ENCODE data around the gene PRND. TPM values are rescaled to one million over a fixed set of nuclear protein-coding genes. Genes with fewer than 3 reads are reported as not detected.
"Not testable (repeated sequence)": the region's sequence is repeated elsewhere in the genome, so short reads cannot be mapped to it uniquely, and the experiment has no call there.

Gene PRND
- total RNA-seq, 2 experiments from 2014 or later: not detected

DNA sequence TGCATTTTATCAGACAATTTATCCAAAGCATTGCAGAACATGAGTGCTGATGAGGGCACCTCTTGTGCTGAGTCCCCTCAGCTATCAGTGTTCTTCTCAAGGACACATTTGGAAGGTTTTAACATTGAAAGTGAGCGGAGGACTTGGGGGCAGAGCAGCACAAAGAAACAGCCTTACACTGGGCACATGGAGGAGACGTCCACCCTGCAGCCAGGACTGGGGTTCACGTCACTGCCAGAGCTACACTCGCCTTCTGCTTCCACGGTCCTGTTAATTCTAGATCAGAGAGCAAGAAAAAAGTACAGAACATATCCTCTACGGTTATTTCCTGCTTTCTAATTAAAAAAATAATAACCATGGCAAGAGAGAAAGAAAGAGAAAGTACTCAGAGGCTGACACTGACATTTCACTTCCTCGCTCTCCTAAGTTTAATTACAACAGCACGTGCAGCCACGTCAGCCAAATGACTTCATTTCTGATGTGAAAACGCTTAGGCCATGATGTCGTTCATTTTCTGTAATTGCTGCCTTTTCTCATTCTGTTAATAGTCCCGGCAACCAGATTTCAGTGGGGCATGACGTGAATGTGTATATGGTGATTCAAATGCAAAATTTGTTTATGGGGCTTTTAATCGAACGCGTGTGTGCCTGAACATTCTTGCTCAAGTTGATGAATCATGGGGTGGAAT is 5.1 kb downstream of the PRND start:
- DNase-seq: peak; percentile 63
- no peaks in the 10 kb centered on the region for H3K36me3 Mint-ChIP-seq (ENCODE audit: low read depth)
- no peaks in the 10 kb centered on the region for H3K9me3 Mint-ChIP-seq
- no peaks in the 10 kb centered on the region for H3K27me3 Mint-ChIP-seq
- H3K4me1 Mint-ChIP-seq: peaks cover 15% of the 10 kb centered on the region
- H3K27ac Mint-ChIP-seq: peak overlapping the region; percentile 73
- H3K4me3 Mint-ChIP-seq: peak overlapping the region; percentile 45
- CTCF ChIA-PET: no interaction called here
- POLR2A ChIA-PET: no interaction called here

DNA sequence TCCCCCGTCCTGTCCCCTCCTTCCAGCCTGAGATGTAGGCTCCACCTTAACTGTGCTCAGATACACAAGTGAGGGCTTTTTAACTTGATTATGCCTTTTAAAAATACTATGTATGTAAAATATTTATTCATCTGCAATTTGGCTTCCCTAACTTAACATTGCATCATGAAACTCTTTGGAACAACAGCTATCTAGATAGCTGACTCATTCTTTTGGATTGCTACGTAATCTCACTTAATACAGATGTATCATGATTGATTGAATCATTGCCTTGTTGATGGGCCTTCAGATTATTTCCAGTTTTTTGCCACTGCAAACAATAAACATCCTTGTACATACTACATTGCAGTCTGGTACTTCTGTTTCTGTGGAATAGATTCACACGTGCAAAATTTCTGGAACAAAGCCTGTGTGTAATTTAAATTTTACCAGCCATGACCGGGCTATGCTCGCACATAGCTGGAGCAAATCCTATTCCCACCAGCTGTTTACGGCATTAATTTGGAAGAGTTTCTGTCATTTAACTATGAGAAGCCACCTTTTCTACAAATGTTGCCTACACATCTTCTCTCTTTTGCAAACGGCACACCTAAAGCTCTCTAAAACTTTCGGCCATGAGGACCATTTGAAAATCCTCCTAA is 6.5 kb downstream of the PRND start:
- Mint-ChIP-seq H3K27me3 (peaks cover 6% of the 10 kb centered on the region), H3K4me1 (peaks cover 15% of the 10 kb centered on the region), H3K4me3 (no peak overlapping the region), H3K9me3 (no peaks in the 10 kb centered on the region), H3K27ac (no peak overlapping the region), H3K36me3 (ENCODE audit: low read depth) (no peaks in the 10 kb centered on the region)
- CTCF ChIA-PET: interaction anchor here (0.7 kb wide), 1 partner anchor 34 kb away, joined by 3 read pairs; no protein-coding TSS in a partner anchor
- DNase-seq: no peak
- POLR2A ChIA-PET: no interaction called here

DNA sequence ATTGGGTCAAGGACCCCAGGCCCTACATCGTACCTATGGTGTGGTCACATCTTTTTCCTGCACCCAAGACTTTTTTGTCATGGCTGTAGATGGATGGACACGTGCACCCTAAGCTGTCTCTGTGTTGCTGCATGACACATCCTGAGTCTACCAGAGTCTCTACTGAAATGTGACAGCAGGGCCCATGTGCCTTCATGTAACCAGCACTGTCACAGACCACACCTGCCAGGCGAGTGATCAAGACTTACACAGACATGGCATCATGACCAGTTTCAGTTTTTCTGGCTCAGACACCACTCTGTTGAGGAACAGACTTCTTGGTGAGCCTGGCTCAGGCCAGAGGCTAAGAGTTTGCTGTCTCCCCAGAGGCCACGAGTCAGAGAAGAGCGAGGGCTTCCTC is 7.6 kb downstream of the PRND start:
- H3K4me1 Mint-ChIP-seq: peaks cover 15% of the 10 kb centered on the region
- no peak overlapping the region for H3K4me3 Mint-ChIP-seq
- H3K9me3 Mint-ChIP-seq: no peaks in the 10 kb centered on the region
- no peaks in the 10 kb centered on the region for H3K36me3 Mint-ChIP-seq (ENCODE audit: low read depth)
- H3K27ac Mint-ChIP-seq: peak overlapping the region; percentile 15
- DNase-seq: no peak
- ChIA-PET POLR2A (no interaction called here), CTCF (no interaction called here)
- peaks cover 13% of the 10 kb centered on the region for H3K27me3 Mint-ChIP-seq

DNA sequence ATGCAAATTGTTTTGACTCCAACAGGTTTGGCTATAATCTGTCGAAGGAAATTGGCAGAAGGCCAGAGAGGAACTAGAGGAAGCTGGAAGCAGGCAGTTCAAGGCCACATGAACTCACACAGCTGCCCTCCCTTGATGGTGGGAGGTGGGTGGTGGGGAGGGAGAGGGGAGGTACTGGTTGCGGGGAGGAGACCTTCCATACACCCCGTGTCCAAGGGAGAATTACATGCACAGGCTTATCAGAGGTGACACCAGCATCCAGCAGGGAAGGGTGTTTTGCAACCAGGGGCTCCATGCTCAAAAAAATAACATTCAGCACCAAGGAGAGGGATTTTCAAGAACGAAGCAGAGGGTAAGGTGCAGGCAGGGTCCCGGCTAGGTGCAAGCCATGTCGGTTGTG is 9.1 kb downstream of the PRND start:
- DNase-seq: no peak
- no peak overlapping the region for H3K27ac Mint-ChIP-seq
- POLR2A ChIA-PET: no interaction called here
- peaks cover 14% of the 10 kb centered on the region for H3K27me3 Mint-ChIP-seq
- CTCF ChIA-PET: interaction anchor here (1.6 kb wide), 1 partner anchor 11 kb away, joined by 4 read pairs; no protein-coding TSS in a partner anchor
- H3K36me3 Mint-ChIP-seq (ENCODE audit: low read depth): no peaks in the 10 kb centered on the region
- H3K9me3 Mint-ChIP-seq: no peaks in the 10 kb centered on the region
- no peak overlapping the region for H3K4me3 Mint-ChIP-seq
- H3K4me1 Mint-ChIP-seq: peaks cover 15% of the 10 kb centered on the region

DNA sequence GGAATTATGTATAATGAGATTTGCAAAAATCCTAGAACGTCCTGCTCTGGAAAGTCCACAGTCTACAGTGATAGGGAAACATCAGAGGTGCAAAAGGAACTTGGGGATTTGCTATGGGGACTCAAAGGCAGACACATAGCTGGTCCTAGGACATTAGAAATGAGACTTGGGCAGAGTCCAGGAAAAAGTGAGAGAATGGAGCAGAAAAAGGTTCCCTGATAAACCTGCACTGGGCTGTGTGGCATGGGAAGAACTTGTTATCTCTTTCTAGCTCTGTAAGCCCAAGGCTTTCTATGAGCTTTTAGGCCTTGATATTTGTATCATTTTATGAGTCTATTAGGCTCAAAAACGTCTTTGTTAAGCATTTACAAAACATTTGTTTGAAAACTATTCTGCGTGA is 15.2 kb downstream of the PRND start:
- Mint-ChIP-seq H3K4me1 (no peaks in the 10 kb centered on the region), H3K4me3 (no peak overlapping the region), H3K36me3 (ENCODE audit: low read depth) (no peaks in the 10 kb centered on the region), H3K27ac (no peak overlapping the region), H3K9me3 (no peaks in the 10 kb centered on the region), H3K27me3 (peaks cover 20% of the 10 kb centered on the region)
- CTCF ChIA-PET: interaction anchor here (0.8 to 1.7 kb wide), 2 partner anchors 17 to 219 kb away, joined by 4 to 5 read pairs; no protein-coding TSS in a partner anchor
- POLR2A ChIA-PET: no interaction called here
- no peak for DNase-seq

DNA sequence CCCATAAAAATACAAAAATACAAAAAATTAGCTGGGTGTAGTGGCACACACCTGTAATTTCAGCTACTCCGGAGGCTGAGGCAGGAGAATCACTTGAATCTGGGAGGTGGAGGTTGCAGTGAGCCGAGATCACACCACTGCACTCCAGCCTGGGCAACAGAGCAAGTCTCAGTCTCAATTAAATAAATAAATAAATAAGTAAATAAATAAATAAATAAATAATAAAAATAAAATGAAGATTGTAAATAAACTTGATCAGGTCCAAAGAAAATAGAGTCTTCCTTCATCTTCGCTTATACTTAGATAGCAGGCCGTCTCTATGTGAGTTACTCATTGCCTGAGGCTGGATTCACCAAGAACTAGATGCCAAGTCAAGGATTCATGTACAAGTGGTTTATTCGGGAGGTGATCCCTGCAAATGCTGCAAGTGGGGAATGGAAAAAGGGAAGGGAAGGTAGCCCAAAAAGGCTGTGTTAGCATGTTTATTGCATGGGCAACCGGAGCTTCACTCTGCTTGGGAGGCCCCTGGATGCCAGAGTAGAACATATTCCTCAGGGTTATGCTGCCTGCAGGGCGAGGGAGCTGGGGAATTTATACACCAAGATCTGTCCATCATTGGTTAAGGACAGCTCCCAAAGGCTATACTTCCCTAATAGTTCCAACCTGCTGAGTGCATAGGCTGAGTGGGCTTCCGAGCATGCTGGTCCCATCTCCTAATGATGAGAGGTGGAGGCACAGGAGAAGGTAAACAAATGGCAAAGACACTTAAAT is 16.3 kb downstream of the PRND start:
- no peak overlapping the region for H3K27ac Mint-ChIP-seq
- no peaks in the 10 kb centered on the region for H3K36me3 Mint-ChIP-seq (ENCODE audit: low read depth)
- H3K9me3 Mint-ChIP-seq: no peaks in the 10 kb centered on the region
- CTCF ChIA-PET: interaction anchor here (0.6 to 1.7 kb wide), 5 partner anchors 13 to 396 kb away, joined by 3 to 4 read pairs (median 4); no protein-coding TSS in a partner anchor
- peaks cover 13% of the 10 kb centered on the region for H3K27me3 Mint-ChIP-seq
- H3K4me3 Mint-ChIP-seq: no peak overlapping the region
- no peaks in the 10 kb centered on the region for H3K4me1 Mint-ChIP-seq
- no peak for DNase-seq
- POLR2A ChIA-PET: no interaction called here

DNA sequence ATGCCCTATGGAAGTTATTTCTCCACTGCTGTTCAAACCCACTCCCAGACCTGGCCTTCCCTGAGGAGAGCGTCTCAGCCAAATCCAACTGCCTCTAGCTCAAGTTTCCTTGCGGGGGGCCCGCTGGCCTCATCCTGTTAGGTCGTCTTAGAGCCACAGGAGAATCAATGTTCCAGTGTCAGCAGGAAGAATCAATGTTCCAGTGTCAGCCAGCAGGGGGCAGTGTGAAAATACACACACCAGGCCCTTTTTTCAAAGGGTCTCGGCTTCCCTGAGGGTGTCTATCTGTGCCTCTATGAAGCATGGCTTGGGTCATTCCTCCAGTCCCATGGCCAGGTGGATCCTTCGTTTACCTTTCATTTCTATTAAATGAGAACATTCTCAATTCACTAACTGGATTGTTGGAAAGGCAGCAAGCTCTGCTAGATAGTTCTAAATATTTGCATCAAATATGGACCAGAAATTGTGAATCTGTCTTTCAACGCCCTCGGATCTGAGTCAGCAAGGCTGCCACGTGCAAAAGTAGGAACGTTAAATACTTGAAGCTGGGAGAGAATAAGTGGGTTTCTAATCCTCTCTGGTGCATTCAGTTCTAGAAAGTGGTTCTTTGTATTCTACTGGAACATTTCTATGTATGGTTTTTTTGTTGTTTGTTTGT is 19.2 kb downstream of the PRND start:
- Mint-ChIP-seq H3K36me3 (ENCODE audit: low read depth) (no peaks in the 10 kb centered on the region), H3K9me3 (no peaks in the 10 kb centered on the region), H3K4me1 (no peaks in the 10 kb centered on the region), H3K27me3 (peaks cover 16% of the 10 kb centered on the region), H3K4me3 (no peak overlapping the region), H3K27ac (no peak overlapping the region)
- peak; percentile 73 for DNase-seq
- ChIA-PET CTCF (interaction anchor here (0.6 to 1.6 kb wide), 11 partner anchors 9 to 245 kb away, joined by 3 to 6 read pairs (median 4); partner anchors contain the start of gene PRND), POLR2A (no interaction called here)

DNA sequence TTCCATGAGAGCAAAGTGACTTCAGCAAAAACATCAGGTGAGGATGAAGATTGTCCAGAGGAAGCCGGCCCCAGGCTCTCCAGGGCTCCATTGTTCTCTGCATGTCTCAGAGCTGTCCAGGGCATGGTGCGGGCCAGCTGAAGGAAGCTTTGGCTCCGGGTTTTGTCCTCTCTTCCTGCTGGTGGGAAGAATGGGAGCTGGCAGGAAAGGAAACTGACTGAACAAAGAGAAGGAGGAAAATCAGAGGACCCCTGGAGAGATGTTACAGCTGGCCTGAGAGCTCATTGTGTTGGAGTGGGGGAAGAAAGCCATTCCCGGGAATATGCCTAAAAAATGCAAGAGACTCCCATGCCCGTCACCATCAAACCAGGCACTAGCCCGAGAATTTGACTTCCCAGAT is 27.1 kb downstream of the PRND start:
- Mint-ChIP-seq H3K27me3 (peaks cover 19% of the 10 kb centered on the region), H3K9me3 (peaks cover 5% of the 10 kb centered on the region), H3K36me3 (ENCODE audit: low read depth) (no peaks in the 10 kb centered on the region), H3K4me3 (no peak overlapping the region), H3K27ac (no peak overlapping the region), H3K4me1 (no peaks in the 10 kb centered on the region)
- no peak for DNase-seq
- POLR2A ChIA-PET: no interaction called here
- CTCF ChIA-PET: interaction anchor here (1.2 kb wide), 1 partner anchor 140 kb away, joined by 4 read pairs; no protein-coding TSS in a partner anchor

DNA sequence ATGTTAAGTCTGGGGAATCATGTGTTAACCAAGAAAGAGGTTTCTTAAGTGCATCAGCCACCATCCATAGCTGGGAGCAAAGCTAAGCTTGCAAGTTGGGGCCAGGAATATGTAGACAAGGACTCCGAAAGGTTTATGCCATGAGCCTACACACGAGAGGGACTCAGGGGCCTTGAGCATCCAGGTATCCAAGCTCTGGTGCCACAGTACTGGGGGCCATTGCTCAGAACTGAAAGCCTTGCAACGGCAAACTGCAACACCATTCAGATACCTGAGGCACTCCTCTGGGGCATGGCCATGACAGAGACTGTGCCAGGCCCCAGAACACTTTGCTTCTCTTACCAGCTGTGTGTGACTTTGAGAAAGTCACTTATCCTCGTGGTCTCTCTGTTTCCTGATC is 27.6 kb downstream of the PRND start:
- H3K4me1 Mint-ChIP-seq: no peaks in the 10 kb centered on the region
- DNase-seq: no peak
- H3K4me3 Mint-ChIP-seq: no peak overlapping the region
- H3K27ac Mint-ChIP-seq: no peak overlapping the region
- no peaks in the 10 kb centered on the region for H3K36me3 Mint-ChIP-seq (ENCODE audit: low read depth)
- POLR2A ChIA-PET: no interaction called here
- CTCF ChIA-PET: interaction anchor here (1.2 kb wide), 1 partner anchor 141 kb away, joined by 4 read pairs; no protein-coding TSS in a partner anchor
- peaks cover 23% of the 10 kb centered on the region for H3K27me3 Mint-ChIP-seq
- H3K9me3 Mint-ChIP-seq: peaks cover 5% of the 10 kb centered on the region

DNA sequence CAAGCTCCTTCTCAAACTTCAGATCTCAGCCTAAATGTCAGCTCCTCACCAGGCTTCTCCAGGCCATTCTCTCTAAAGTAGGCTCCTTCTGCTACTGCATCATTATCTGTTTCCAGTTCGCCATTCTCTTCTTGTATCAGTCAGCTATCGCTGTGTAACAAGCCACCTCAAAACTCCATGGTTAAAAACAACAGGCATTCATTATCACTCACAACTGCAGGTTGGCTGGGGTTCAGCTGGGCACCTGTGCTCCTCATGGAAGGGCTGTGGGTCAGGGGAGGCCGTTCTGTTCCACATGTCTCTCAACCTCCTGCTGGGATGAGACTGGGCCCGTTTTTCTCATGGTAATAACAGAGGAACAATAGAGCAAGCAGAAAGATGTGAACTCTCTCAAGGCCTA is 28.7 kb downstream of the PRND start:
- H3K4me1 Mint-ChIP-seq: no peaks in the 10 kb centered on the region
- H3K36me3 Mint-ChIP-seq (ENCODE audit: low read depth): no peaks in the 10 kb centered on the region
- CTCF ChIA-PET: interaction anchor here (2.2 kb wide), 1 partner anchor 10 kb away, joined by 6 read pairs; no protein-coding TSS in a partner anchor

DNA sequence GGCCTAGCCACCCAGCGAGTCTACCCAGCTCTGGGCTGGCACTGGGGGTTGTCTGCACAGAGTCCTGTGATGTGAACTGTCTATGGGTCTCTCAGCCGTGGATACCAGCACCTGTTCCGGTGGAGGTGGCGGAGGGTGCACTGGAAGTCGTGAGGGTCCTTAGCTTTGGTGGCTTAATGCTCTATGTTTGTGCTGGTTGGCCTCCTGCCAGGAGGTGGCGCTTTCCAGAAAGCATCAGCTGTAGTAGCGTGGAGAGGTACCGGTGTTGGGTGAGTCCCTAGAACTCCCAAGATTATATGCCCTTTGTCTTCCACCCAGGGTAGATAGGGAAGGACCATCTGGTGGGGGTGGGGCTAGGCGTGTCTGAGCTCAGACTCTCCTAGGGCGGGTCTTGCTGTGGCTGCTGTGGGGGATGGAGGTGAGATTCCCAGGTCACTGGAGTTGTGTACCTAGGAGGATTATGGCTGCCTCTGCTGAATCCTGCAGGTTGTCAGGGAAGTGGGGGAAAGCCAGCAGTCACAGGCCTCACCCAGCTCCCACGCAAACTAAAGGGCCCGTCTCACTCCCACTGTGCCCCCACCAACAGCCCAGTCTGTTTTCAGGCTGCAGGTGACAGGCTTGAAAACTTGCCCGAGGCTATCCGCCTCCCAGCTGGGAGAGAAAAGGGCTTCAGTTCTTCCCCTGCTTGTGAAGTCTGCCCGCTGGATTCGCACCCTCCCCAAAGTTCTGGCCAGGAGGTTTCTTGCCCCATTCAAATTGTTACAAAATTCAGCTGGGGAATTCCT is 37.6 kb downstream of the PRND start:
- Mint-ChIP-seq H3K4me1 (peaks cover 13% of the 10 kb centered on the region), H3K4me3 (peak overlapping the region; percentile 31), H3K27me3 (peaks cover 24% of the 10 kb centered on the region)
- peak; percentile 58 for DNase-seq
- H3K27ac Mint-ChIP-seq; H3K36me3 Mint-ChIP-seq (ENCODE audit: low read depth); POLR2A ChIA-PET; H3K9me3 Mint-ChIP-seq: not testable (repeated sequence)
- CTCF ChIA-PET: interaction anchor here (0.7 to 2.4 kb wide), 8 partner anchors 10 to 108 kb away, joined by 3 to 7 read pairs (median 3); no protein-coding TSS in a partner anchor

More for the DNA sequence above, 28.7 kb downstream of the PRND start:
- DNase-seq: no peak
- Mint-ChIP-seq H3K4me3 (no peak overlapping the region), H3K9me3 (peaks cover 5% of the 10 kb centered on the region), H3K27me3 (peaks cover 23% of the 10 kb centered on the region), H3K27ac (peak overlapping the region; percentile 19)
- POLR2A ChIA-PET: no interaction called here

DNA sequence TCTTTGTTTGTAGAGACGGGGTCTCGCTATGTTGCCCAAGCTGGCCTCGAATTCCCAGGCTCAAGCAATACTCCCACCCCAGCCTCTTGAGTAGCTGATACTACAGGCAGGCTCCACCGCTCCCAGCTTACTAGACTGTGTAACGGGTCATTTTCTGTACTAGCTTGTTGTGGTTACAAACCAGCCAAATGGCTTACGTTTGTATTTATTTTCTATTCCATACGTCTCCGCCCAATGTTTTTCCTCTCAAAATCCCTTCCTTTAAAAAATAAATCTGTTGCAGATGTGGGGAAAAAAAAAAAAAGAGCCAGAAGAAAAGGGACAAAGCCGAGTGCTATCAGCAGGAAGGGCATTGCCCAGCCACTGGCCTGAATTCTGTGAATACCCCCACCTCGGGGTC is 41.6 kb downstream of the PRND start:
- Mint-ChIP-seq H3K4me3 (no peak overlapping the region), H3K9me3 (no peaks in the 10 kb centered on the region), H3K4me1 (peaks cover 12% of the 10 kb centered on the region), H3K27ac (no peak overlapping the region), H3K36me3 (ENCODE audit: low read depth) (no peaks in the 10 kb centered on the region), H3K27me3 (peaks cover 3% of the 10 kb centered on the region)
- ChIA-PET CTCF (interaction anchor here (0.6 kb wide), 1 partner anchor 42 kb away, joined by 3 read pairs; no protein-coding TSS in a partner anchor), POLR2A (no interaction called here)
- no peak for DNase-seq
